ENCODE results near the gene BTBD7. TPM values are rescaled to one million over a fixed set of nuclear protein-coding genes. Genes with fewer than 3 reads are reported as not detected.
A peak's percentile ranks its signal among the peaks of the same experiment; 100 is the strongest.

Gene BTBD7
- total RNA-seq, 1 donor from 2014 or later, result 53.2 TPM

DNA sequence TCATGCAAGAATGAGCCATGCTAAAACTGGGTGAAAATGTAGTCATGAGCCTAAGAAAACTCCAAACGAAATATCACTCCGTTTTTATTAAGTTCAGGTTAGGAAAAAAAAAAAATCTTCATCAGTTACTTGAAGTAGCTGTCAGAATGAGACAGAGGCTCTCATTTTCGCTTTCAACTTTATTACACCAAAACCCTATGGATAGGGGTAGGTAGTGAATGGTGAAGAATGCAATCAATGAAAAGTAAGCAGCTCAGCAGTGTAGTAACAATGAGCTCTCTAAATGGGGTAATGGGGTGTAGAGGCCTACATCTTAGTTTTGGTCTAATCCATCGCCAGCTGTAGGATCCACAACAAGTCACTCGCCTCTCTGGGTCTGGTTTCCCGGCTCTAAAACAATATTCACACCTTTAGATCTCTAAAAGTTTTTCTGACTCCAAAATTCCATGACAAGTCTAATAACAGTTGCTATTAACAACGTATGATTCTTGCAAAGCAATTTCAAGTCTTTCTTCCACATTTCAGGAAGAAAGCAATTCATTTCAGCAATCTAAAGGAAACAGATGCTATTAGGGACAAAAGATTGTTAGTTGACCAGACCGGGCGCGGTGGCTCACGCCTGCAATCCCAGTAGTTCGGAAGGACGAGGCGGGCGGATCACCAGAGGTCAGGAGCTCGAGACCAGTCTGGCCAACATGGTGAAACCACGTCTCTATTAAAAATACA is 1.7 kb downstream of the BTBD7 start:
- H3K9me3 Mint-ChIP-seq (ENCODE audit: unreplicated experiment), result no peaks in the 10 kb centered on the region
- peak overlapping the region; percentile 99 for H3K4me3 ChIP-seq (ENCODE audit: insufficient read depth, low read depth, low read length)
- H3K36me3 ChIP-seq (ENCODE audit: insufficient read depth, low read length), result no peaks in the 10 kb centered on the region
- peaks cover 16% of the 10 kb centered on the region for H3K4me1 Mint-ChIP-seq (ENCODE audit: low read depth, unreplicated experiment)
- peak overlapping the region; percentile 86 for H3K27ac Mint-ChIP-seq (ENCODE audit: unreplicated experiment)
- peaks cover 3% of the 10 kb centered on the region for H3K36me3 Mint-ChIP-seq (ENCODE audit: low read depth, unreplicated experiment)
- no peak for DNase-seq (ENCODE audit: low read depth)
- H3K9me3 ChIP-seq (ENCODE audit: insufficient read depth, low read depth, low read length), result no peaks in the 10 kb centered on the region
- H3K4me3 Mint-ChIP-seq (ENCODE audit: unreplicated experiment), result peak overlapping the region; percentile 95
- H2AFZ ChIP-seq (ENCODE audit: low read depth, low read length), result no peak overlapping the region
- no peak for FAIRE-seq
- H3K4me1 ChIP-seq (ENCODE audit: insufficient read depth, low read length), result peaks cover 10% of the 10 kb centered on the region
- TF ChIP-seq, protein P1, sequence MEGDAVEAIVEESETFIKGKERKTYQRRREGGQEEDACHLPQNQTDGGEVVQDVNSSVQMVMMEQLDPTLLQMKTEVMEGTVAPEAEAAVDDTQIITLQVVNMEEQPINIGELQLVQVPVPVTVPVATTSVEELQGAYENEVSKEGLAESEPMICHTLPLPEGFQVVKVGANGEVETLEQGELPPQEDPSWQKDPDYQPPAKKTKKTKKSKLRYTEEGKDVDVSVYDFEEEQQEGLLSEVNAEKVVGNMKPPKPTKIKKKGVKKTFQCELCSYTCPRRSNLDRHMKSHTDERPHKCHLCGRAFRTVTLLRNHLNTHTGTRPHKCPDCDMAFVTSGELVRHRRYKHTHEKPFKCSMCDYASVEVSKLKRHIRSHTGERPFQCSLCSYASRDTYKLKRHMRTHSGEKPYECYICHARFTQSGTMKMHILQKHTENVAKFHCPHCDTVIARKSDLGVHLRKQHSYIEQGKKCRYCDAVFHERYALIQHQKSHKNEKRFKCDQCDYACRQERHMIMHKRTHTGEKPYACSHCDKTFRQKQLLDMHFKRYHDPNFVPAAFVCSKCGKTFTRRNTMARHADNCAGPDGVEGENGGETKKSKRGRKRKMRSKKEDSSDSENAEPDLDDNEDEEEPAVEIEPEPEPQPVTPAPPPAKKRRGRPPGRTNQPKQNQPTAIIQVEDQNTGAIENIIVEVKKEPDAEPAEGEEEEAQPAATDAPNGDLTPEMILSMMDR (IDR thresholded peaks at IDR 0.05; ENCODE audit: insufficient read depth, low read depth, low read length), result no peak
- TF ChIP-seq EZH2 (IDR thresholded peaks at IDR 0.05; ENCODE audit: insufficient read depth, low read length), result no peak
- no peaks in the 10 kb centered on the region for H3K27me3 Mint-ChIP-seq (ENCODE audit: low read depth, unreplicated experiment)
- H3K4me2 ChIP-seq (ENCODE audit: low read length), result peak overlapping the region; percentile 98
- H4K20me1 ChIP-seq (ENCODE audit: insufficient read depth, low read length), result peaks cover 57% of the 10 kb centered on the region
- H3K9ac ChIP-seq (ENCODE audit: low read length), result peak overlapping the region; percentile 90
- no peaks in the 10 kb centered on the region for H3K27me3 ChIP-seq (ENCODE audit: insufficient read depth, low read length)
- no peak overlapping the region for H3K27ac ChIP-seq (ENCODE audit: low read depth, low read length)
- H3K79me2 ChIP-seq (ENCODE audit: insufficient read depth, low read length), result peaks cover 66% of the 10 kb centered on the region

DNA sequence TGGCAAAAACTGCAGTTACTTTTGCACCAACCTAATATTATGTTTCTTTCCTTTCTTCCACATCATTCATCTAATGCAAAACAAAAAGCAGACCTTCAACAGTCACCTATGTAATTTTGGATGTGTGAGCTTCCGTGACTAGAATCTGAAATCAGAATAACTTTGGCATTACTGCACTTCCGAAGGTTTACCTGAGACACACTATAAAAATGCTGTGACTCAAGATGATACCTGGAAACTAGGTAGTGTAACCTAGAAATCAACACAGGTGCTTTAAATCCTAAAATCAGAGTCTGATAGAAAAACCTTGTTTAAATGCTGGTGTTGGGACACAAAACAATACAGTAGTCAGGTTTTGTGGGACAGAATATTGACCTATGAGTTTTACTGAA is 2.2 kb downstream of the BTBD7 start:
- peak overlapping the region; percentile 95 for H3K4me3 Mint-ChIP-seq (ENCODE audit: unreplicated experiment)
- H3K27ac Mint-ChIP-seq (ENCODE audit: unreplicated experiment), result no peak overlapping the region
- no peak overlapping the region for H3K4me3 ChIP-seq (ENCODE audit: insufficient read depth, low read depth, low read length)
- H3K27ac ChIP-seq (ENCODE audit: low read depth, low read length), result no peak overlapping the region
- TF ChIP-seq, protein P1 (IDR thresholded peaks at IDR 0.05; ENCODE audit: insufficient read depth, low read depth, low read length), result no peak
- no peak for TF ChIP-seq EZH2 (IDR thresholded peaks at IDR 0.05; ENCODE audit: insufficient read depth, low read length)
- no peaks in the 10 kb centered on the region for H3K27me3 Mint-ChIP-seq (ENCODE audit: low read depth, unreplicated experiment)
- H3K27me3 ChIP-seq (ENCODE audit: insufficient read depth, low read length), result no peaks in the 10 kb centered on the region
- no peak overlapping the region for H3K9ac ChIP-seq (ENCODE audit: low read length)
- no peaks in the 10 kb centered on the region for H3K9me3 Mint-ChIP-seq (ENCODE audit: unreplicated experiment)
- H3K36me3 ChIP-seq (ENCODE audit: insufficient read depth, low read length), result no peaks in the 10 kb centered on the region
- peaks cover 71% of the 10 kb centered on the region for H3K79me2 ChIP-seq (ENCODE audit: insufficient read depth, low read length)
- FAIRE-seq, result no peak
- H3K36me3 Mint-ChIP-seq (ENCODE audit: low read depth, unreplicated experiment), result no peaks in the 10 kb centered on the region
- DNase-seq (ENCODE audit: low read depth), result no peak
- no peaks in the 10 kb centered on the region for H3K9me3 ChIP-seq (ENCODE audit: insufficient read depth, low read depth, low read length)
- peaks cover 10% of the 10 kb centered on the region for H3K4me1 ChIP-seq (ENCODE audit: insufficient read depth, low read length)
- H3K4me1 Mint-ChIP-seq (ENCODE audit: low read depth, unreplicated experiment), result peaks cover 16% of the 10 kb centered on the region
- peak overlapping the region; percentile 98 for H3K4me2 ChIP-seq (ENCODE audit: low read length)
- no peak overlapping the region for H2AFZ ChIP-seq (ENCODE audit: low read depth, low read length)
- H4K20me1 ChIP-seq (ENCODE audit: insufficient read depth, low read length), result peaks cover 61% of the 10 kb centered on the region

DNA sequence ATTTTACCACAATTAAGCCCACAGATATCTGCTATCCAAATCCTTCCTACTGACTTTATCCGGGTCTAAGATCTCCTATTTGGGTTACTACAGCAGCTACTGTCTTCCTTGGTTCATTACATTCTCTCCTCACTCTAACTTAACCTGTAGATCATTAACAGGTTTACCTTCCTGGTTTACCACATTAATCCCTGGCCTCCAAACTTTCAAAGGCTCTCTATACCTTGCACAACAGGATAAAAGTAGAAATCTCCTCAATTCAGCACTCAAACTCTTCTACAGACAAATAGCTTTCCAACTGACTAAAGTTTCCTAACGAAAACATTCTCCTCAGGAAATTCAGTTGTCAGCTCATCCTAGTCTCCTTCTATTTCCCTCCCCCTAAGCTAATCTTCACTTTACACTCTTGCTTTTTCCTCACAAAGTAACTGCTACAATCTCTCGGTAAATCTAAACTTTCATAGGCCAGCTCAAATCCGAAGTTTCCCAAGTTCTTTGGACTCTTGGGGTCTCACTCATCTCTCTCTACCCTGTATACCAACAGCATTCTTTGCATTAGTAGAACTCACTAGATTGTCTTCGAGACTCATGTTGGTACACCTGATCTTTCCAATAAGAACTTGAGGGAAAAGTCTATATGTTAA is 2.7 kb downstream of the BTBD7 start:
- DNase-seq (ENCODE audit: low read depth), result no peak
- TF ChIP-seq, protein P1 (IDR thresholded peaks at IDR 0.05; ENCODE audit: insufficient read depth, low read depth, low read length), result no peak
- TF ChIP-seq EZH2 (IDR thresholded peaks at IDR 0.05; ENCODE audit: insufficient read depth, low read length), result no peak
- Histone ChIP-seq H3K4me3 (ENCODE audit: insufficient read depth, low read depth, low read length) (no peak overlapping the region), H3K4me2 (ENCODE audit: low read length) (peak overlapping the region; percentile 17), H4K20me1 (ENCODE audit: insufficient read depth, low read length) (peaks cover 67% of the 10 kb centered on the region), H3K9ac (ENCODE audit: low read length) (no peak overlapping the region), H2AFZ (ENCODE audit: low read depth, low read length) (no peak overlapping the region), H3K27ac (ENCODE audit: low read depth, low read length) (no peak overlapping the region), H3K4me1 (ENCODE audit: insufficient read depth, low read length) (peaks cover 10% of the 10 kb centered on the region), H3K79me2 (ENCODE audit: insufficient read depth, low read length) (peaks cover 76% of the 10 kb centered on the region), H3K9me3 (ENCODE audit: insufficient read depth, low read depth, low read length) (no peaks in the 10 kb centered on the region), H3K36me3 (ENCODE audit: insufficient read depth, low read length) (no peaks in the 10 kb centered on the region), H3K27me3 (ENCODE audit: insufficient read depth, low read length) (no peaks in the 10 kb centered on the region)
- peaks cover 16% of the 10 kb centered on the region for H3K4me1 Mint-ChIP-seq (ENCODE audit: low read depth, unreplicated experiment)
- FAIRE-seq, result no peak
- no peaks in the 10 kb centered on the region for H3K27me3 Mint-ChIP-seq (ENCODE audit: low read depth, unreplicated experiment)
- no peak overlapping the region for H3K27ac Mint-ChIP-seq (ENCODE audit: unreplicated experiment)
- no peaks in the 10 kb centered on the region for H3K9me3 Mint-ChIP-seq (ENCODE audit: unreplicated experiment)
- peak overlapping the region; percentile 23 for H3K4me3 Mint-ChIP-seq (ENCODE audit: unreplicated experiment)
- peaks cover 2% of the 10 kb centered on the region for H3K36me3 Mint-ChIP-seq (ENCODE audit: low read depth, unreplicated experiment)

Measured in astrocyte (in vitro differentiated cells and primary cell).